ENCODE data around the gene NCBP2L.

- TF ChIP-seq CTCF (IDR thresholded peaks at IDR 0.05; ENCODE audit: low read depth, low read length, missing input control), result no peak
- TF ChIP-seq RAD21 (IDR thresholded peaks at IDR 0.05), result no peak
- TF ChIP-seq NR2F2 (IDR thresholded peaks at IDR 0.05), result no peak
- no peak for TF ChIP-seq GABPA (IDR thresholded peaks at IDR 0.05 in 1 of 2, conservative IDR thresholded peaks at IDR 0.05 in 1 of 2)
- no peak for TF ChIP-seq YY1 (IDR thresholded peaks at IDR 0.05)
- TF ChIP-seq REST (IDR thresholded peaks at IDR 0.05), result no peak
- no peak for TF ChIP-seq JUND (IDR thresholded peaks at IDR 0.05)
Measured at GRCh38 chrX:107733686-107734085, 43.8 kb upstream of the NCBP2L start.

All from liver (tissue), 3 donors.